ENCODE results near the gene LARGE1.
"Not testable (repeated sequence)": the region's sequence is repeated elsewhere in the genome, so short reads cannot be mapped to it uniquely, and the experiment has no call there.

Gene LARGE1

DNA sequence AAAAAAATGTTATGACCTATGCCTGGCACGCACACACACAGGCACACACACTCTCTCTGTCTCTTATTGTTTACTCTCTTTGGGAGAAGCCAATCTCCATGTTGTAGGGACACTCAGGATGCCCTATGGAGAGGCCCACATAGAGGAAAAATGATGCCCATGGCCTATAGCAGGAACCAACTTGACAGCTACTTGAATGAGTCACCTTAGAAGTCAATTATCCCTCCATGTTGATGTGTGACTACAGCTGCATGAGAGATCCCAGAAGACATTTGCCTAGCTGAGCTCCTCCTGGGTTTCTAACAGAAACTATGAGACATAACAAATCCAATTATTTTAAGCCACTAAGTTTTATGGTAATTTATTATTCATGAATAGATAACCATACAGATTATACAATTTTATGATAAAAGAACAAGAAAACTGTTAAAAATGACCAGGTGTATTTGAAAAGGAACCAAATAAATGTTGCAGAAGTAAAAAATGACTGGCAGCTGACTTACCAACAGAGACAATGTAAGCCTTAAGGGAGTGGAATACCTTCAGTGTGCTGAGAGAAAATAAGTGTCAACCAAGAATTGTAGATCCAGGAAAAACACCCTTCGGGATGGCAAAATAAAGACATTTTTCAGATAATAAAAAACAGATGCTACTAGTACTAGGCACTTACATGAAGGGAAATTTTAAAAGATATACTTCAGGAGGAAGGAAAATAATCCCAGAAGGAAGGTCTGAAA, 458.4 kb downstream of the LARGE1 start:
- no peak for DNase-seq
- intact Hi-C loops (cut with DNase I), result no loop called here

DNA sequence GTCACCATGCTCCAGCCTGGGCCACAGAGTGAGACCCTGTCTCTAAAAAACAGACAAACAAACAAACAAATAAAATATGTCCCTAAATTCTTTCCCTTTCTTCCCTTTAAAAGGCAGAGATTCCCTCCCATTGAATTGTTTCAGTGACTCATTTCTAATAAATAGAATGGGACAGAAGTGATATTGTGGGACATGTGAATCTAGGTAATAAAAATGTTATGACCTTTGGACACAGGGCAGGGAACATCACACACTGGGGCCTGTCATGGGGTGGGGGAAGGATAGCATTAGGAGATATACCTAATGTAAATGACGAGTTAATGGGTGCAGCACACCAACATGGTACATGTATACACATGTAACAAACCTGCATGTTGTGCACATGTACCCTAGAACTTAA, 459.0 kb downstream of the LARGE1 start:
- intact Hi-C loops (cut with DNase I); DNase-seq: not testable (repeated sequence)

DNA sequence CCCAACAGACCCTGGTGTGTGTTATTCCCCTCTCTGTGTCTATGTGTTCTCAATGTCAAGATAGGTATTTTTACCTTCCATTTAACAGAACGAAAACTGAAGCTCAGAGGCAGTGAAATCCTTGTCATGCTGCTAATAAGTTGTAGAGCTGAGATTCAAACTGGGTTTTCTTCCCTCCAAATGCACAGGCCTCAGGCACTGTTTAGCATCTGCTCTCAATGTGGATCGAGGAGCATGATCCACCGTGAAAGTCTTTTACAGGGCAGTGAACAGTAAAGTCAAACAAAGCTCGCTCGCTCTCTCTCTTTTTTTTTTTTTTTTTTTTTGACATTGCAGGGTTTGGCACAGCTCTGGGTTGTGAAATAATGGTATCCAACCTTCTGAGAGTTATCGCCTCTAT, 461.1 kb downstream of the LARGE1 start:
- intact Hi-C loops (cut with DNase I), result no loop called here
- no peak for DNase-seq

DNA sequence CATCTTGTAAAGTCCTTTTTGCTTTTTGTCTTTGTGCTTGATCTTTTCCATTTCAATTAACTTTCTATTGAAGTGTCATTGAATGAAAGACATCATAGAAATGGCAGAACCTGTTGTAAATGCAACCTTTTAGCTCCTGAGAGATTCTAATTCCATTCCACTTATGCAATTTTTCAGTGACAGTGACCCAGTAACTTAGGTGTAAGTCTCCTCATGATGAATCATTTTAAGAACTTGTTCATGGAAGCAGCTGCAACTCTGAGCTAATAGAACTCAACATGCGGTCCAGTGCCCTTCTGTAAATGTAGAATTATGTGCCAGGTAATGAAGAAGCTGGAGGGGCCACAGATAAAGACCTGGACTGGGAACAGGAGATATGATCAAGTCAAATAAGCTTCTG, 463.8 kb downstream of the LARGE1 start:
- intact Hi-C loops (cut with DNase I), result no loop called here
- DNase-seq, result no peak

DNA sequence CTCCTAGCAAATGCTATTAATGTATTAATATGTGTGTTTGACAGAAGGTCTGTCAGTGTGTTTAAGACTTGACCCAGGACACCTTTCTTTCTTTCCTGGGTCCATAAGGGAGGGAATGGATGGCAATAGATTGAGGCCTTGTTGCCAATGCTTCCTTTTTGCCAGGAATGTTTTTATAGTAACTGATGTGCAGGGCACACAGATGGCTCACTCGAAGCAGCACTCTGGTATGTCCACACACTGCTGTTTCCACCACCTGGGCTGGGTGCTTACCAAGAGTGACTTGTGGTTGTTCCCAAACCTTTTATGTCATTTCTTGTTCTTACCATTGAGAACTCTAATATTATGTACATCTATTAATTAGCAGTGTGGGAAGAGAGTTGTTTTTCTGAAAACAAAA, 465.2 kb downstream of the LARGE1 start:
- no peak for DNase-seq
- intact Hi-C loops (cut with DNase I), result no loop called here

DNA sequence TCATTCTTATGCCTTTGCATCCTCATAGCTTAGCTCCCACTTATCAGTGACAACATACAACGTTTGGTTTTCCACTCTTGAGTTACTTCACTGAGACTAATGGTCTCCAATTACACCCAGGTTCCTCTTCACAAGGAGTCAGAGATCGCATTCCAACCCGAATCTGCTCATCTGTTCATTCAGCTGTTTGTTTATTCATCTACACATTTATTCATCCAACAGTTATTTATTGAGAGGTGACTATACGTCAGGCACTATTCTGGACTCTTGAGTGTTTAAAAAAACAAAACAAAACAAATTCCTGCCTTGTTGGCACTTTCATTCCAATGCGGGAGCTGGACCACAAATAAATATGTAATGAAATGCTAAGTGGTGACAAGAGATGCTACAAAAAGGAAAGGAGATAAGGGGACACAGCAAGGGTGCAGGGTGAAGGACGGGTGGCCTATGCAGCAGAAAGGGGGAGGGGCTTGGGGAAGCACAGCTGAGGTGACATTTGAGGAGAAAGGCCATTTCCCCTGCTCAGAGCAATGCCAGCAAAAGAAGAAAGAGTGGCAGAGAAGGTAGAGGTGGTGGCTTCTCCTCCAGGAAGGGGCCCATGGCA, 468.3 kb downstream of the LARGE1 start:
- no peak for DNase-seq
- intact Hi-C loops (cut with DNase I), result no loop called here

DNA sequence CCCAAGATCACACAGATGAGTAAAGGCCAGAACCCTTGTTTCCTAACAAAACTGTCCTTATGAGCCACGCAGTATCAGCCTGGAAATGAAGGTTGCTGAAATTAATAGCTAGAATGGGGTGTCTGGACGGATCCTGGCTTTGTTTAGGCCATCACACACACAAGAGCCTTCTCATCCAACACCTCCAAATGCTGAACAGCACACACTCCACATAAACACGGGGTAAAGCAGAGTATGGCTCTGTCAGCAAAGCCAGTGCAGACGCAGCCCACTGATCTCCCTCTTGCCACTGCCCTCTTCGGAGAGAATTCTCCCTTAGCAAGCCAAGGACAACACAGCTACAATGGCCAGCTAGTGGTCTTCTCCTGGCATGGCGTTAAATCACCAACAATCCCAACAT, 469.5 kb downstream of the LARGE1 start:
- intact Hi-C loops (cut with DNase I), result no loop called here
- no peak for DNase-seq

DNA sequence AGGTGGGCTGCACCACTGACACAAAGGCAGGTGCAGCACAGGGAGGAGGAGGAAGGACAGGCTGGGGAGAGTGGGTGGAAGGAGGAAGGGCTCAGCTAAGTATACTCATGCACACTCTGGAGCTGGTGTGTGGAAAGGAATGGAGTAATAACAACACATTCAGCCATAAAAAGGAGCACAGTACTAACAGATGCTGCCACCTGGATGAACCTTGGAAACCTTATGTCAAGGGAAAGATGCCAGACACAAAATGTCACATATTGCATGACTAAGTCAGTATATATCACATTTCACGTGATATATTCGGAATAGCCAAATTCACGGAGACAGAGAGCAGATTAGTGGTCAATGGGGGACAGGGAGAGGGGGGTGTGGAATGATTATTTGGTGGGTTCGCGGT, 472.5 kb downstream of the LARGE1 start:
- peak in 3 of 42 donors; percentile 6 to 44 (median 13) for DNase-seq
- intact Hi-C loops (cut with DNase I), result no loop called here

DNA sequence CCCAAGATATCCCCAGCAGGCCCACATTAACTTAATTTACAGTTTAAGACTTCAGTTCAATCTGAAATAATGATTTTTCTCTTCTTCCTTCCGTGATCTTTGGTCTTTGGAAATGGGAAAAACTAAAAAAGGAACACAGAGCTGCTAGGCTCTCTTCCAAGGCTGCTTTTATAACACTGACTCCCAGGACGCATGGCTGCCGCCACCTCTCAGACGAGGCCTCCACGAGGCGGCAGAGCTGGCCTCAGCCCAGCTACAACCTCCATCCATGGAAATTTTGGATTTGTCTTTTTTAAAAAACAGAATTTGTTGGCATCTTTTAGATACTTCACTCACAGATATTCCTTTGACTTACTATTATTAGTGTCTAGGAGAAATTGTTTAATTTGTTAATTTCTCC, 476.6 kb downstream of the LARGE1 start:
- DNase-seq, result no peak
- intact Hi-C loops (cut with DNase I), result no loop called here

DNA sequence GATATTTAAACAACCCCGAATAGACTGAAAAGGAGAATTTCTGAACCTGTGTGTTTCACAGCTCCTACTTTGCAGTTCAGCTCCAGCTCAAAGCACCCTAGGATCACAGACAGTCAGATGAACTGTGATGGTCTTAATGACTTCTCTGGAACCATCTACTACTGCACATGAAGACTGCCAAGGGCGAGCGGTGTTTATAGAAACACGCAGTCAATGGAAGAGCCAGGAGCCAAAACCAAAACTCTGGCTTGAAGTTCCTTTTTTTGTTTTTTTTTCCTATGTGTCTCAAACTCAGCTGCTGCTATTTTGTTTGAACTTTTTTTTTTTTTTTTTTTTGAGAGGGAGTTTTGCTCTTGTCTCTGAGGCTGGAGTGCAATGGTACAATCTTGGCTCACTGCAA, 479.5 kb downstream of the LARGE1 start:
- DNase-seq, result no peak
- intact Hi-C loops (cut with DNase I), result no loop called here

DNA sequence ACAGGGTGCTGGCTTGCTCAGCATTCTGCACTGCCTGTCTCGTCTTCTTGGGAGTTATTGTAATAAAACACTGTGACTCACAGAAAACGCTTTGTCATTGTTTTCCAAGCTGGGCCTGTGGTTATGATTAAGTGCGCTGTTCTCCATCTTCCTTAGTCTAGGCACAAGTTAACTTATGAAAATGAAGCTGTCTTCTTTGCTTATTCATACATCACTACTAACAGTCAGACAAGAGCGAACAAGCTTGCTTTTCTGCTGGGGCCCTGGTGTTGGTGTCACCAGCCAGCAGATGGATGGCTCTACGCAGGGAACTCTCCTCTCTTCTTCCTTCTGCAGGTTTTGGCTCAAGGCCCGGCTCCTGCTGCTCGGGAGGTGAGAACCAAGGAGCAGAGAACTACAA, 482.0 kb downstream of the LARGE1 start:
- intact Hi-C loops (cut with DNase I), result no loop called here
- DNase-seq, result peak in 34 of 42 donors; percentile 3 to 70 (median 35)

DNA sequence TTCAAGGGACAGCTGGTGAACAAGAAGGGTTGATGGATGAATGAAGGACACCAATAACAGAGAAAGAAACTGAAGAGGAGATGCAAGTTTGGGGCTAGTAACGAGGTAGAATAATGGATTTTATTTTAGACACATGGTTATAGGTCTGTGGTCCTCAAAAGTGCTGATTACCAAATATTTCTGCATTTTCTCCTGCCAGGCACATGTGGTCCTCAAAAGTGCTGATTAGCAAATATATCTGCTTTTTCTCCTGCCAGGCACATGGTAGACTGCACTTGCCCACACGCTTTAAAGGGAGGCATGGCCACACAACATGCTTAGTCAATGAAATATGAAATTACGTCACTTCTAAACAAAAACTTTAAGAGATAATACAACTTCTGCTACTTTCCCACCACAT, 489.0 kb downstream of the LARGE1 start:
- DNase-seq, result no peak
- intact Hi-C loops (cut with DNase I), result no loop called here

DNA sequence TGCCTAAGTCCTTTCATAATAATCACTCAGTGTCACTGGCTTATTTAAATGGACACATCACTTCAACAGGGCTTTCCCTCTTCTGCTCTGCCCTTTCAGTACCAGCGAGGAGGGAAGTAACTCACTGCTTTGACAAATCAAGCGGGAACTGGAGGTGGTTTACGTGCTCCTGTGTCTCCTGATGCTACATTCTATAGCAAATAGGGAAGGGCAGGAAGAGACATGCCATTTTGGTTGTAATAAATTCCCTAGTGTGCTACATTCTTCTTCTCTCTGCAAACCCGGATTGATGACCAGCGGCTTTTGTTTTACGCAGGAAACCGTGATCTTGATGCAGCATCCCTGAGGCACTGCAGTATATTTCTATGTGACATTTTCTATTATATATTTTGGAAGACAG, 491.0 kb downstream of the LARGE1 start:
- DNase-seq, result no peak
- intact Hi-C loops (cut with DNase I), result no loop called here

DNA sequence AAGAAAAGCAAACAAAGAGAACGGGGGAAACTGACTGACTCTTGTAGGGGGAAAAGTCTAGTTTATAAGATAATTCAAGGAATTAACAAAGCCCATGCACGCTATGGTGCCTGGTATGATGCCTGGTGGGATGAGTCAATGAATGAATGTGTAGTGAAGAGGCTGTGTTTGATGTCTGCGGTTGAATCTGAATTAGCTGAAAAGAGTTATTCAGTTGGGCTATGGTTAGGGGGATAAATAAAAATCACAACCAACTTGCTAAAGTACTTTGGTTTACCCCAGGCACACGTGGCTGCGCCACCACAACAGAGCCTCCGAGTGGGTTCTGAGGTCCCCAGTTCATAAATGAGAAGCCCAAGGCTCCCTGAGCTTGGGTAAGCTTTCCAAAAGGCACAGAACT, 492.8 kb downstream of the LARGE1 start:
- DNase-seq, result no peak
- intact Hi-C loops (cut with DNase I), result no loop called here

DNA sequence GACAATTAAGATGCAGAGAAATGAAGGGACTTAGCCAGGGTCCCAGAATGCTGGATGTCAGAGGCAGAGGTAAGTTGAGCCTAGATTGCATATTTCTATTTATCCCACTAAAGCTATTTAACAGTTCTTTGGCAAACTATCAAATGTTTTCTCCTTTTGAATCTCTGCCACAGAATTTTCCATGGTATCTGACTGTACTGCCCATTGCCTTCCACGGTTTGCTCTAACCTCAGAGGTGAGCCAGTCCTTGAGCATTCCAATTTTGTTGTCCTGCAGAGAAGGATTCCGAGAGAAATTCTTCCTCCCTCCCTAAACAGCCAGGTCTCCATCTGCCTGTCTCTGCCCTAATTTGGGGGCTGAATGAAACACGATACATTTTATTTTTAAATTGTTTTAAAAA, 493.8 kb downstream of the LARGE1 start:
- intact Hi-C loops (cut with DNase I), result no loop called here

DNA sequence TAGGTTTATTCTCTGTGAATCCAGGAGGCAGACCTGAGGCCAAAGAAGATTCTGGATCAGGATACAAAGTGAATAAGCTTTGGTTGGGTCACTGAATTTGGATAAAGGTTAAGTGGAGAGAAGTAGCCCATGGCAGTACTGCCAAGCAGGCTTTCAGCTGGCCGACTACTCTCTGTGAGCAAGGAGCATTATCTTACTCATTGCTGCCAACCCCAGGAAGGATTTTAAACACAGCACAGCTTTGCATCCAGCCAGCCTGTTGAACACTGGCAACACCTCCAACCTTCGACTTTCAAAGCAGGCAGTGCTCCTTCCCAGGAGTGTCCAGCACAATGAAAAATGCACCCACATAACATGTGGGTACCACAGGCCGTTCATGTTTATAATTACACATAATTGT, 498.4 kb downstream of the LARGE1 start:
- DNase-seq, result peak in 1 of 42 donors; percentile 4

More for the DNA sequence above, 493.8 kb downstream of the LARGE1 start:
- no peak for DNase-seq

DNA sequence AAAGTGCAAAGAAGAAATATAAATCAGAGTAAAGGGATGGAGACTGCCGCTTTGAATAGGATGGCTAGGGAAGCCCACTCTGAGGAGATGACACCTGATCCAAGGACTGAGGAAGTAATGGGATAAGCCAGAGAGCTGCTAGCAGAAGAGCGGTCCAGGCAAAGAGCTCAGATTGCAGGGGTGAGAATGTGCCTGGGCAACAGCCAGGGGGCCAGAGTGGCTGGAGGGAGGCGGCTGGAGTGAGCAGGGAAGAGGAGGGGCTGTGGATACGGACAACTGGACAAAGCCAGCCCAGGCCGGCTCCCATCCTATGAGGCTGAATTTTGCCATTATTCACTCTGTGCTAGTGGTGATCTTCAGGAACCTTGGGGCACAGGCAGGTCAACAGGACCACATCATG, 501.8 kb downstream of the LARGE1 start:
- no peak for DNase-seq
- intact Hi-C loops (cut with DNase I), result no loop called here

More for the DNA sequence above, 498.4 kb downstream of the LARGE1 start:
- intact Hi-C loops (cut with DNase I), result no loop called here

DNA sequence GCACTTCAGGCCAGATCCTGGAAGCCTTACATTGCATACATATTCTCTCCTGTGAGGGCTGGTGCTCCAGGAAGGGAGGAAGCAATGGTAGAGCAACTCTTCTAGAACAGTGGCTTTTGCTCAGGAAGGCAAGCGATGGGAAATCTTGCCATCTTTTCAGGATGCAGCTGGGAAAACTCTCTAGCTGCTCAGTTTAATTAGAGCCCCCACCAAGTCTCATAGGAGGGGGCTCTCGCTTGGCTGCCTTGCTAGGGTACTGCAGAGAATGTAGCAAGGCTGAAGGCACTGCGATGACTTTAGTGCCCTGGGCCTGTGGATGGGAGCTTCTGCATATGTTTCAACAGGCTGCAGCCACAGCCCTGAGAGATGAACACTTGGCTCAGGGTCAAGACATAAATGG, 504.9 kb downstream of the LARGE1 start:
- no peak for DNase-seq
- intact Hi-C loops (cut with DNase I), result no loop called here

DNA sequence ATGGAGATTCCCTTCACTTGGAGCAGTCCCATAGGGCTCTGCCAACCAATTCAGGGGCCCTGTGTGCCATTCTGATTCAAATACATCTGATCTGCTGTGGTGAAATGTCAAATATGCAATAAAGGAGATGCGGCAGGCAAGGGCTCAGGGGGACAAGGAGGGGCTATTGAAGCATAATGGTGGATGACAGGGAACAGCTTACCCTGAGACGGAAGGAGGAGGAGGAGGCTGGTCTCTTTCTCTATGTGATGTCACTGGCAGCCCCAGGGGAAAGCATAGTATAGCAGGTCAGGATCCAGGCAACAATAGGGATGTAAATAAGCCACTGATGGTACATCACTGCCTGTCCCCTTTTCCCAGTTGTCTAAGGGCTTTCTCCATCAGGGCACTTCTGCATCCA, 511.2 kb downstream of the LARGE1 start:
- DNase-seq, result no peak
- intact Hi-C loops (cut with DNase I), result no loop called here

DNA sequence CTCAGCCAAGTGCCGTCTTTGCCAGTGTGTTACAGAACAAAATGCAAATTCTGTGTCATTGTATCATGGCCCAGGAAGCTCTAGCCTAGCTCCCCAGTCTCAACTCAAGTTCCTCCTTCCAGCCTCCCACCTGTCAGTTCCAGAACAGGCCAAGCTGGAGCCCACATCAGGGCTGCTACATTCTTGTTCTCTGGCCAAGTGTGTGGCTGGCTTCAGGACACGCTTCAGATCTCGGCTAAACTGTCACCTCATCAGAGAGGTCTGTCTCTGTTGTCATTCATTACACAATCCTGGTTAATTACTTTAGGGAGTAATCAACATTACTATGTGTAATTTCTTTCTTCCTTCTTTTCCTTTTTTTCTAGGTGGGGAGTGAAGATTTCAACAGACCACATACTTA, 515.1 kb downstream of the LARGE1 start:
- intact Hi-C loops (cut with DNase I), result no loop called here

DNA sequence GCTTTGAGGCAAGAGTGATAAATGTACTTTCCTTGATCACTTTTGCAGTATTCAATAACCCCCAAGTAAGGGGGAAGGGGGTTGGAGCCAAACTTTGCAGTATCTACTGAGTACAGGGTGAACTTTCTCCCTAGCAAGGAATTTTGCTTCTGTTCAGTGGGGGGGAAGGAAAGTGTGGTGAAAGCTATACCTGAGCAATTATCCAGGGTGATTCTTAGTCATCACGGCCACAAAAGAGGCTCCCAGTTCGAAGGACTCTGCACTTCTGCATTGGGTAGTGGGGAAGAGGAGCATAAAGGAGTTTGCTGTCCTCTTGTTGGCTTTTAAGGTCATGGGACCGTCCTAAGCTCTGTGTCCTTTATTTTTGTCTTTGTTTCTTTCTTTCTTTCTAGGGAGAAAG, 515.6 kb downstream of the LARGE1 start:
- no peak for DNase-seq
- intact Hi-C loops (cut with DNase I), result no loop called here

More for the DNA sequence above, 515.1 kb downstream of the LARGE1 start:
- no peak for DNase-seq

Data from head of caudate nucleus (tissue), 42 donors.